HG03460 (cell line): ENCODE measurements around the gene WWOX.

Experiments
- ATAC-seq: cut with Tn5 transposase; IDR thresholded peaks from one replicate; pipeline ENCODE4 v1.9.1; 2021; ENCODE audit not compliant: unreplicated experiment

WWOX gene

GRCh38 chr16:78455861-78456260, 356.4 kb downstream of the WWOX start:
- ATAC-seq: no peak

- ATAC-seq: no peak
Observed at GRCh38 chr16:78458588-78458987, 359.1 kb downstream of the WWOX start.

- no peak for ATAC-seq
Observed at GRCh38 chr16:78460428-78460827, 361.0 kb downstream of the WWOX start.

GRCh38 chr16:78461087-78461486, 361.6 kb downstream of the WWOX start:
- no peak for ATAC-seq

- ATAC-seq: no peak
Observed at GRCh38 chr16:78461496-78462287, 362.2 kb downstream of the WWOX start.

- no peak for ATAC-seq
Observed at GRCh38 chr16:78462288-78463208, 363.1 kb downstream of the WWOX start.

GRCh38 chr16:78463591-78463990, 364.1 kb downstream of the WWOX start:
- no peak for ATAC-seq

GRCh38 chr16:78464833-78465232, 365.4 kb downstream of the WWOX start:
- ATAC-seq: no peak

- ATAC-seq: no peak
Observed at GRCh38 chr16:78465730-78466129, 366.3 kb downstream of the WWOX start.

- no peak for ATAC-seq
Observed at GRCh38 chr16:78469787-78470186, 370.3 kb downstream of the WWOX start.

- ATAC-seq: no peak
Observed at GRCh38 chr16:78473031-78473699, 373.7 kb downstream of the WWOX start.

- peak; percentile 59 for ATAC-seq
Observed at GRCh38 chr16:78474762-78475161, 375.3 kb downstream of the WWOX start.

GRCh38 chr16:78476615-78477014, 377.2 kb downstream of the WWOX start:
- ATAC-seq: no peak

GRCh38 chr16:78478267-78478861, 378.9 kb downstream of the WWOX start:
- no peak for ATAC-seq

- no peak for ATAC-seq
Observed at GRCh38 chr16:78479723-78480122, 380.3 kb downstream of the WWOX start.

- no peak for ATAC-seq
Observed at GRCh38 chr16:78480588-78480987, 381.1 kb downstream of the WWOX start.

GRCh38 chr16:78483124-78483992, 383.9 kb downstream of the WWOX start:
- no peak for ATAC-seq

GRCh38 chr16:78484509-78485058, 385.1 kb downstream of the WWOX start:
- ATAC-seq: no peak

GRCh38 chr16:78485188-78485916, 385.9 kb downstream of the WWOX start:
- no peak for ATAC-seq
